Lung (tissue), 12 donors: ENCODE data around the gene VSTM2B. TPM values are rescaled to one million over a fixed set of nuclear protein-coding genes. Genes with fewer than 3 reads are reported as not detected.

Experiments used
- ATAC-seq: fragments of 200-7000 bp; cut with Tn5 transposase; one replicate; pipeline ENCODE4 v1.9.1; 2020; ENCODE audit warnings: moderate number of reproducible peaks; ENCODE audit not compliant: insufficient read depth, low FRiP score
- DNase-seq, 3 donors: peaks; one replicate each; pipeline ENCODE4 v3.0.0-alpha.2; 2013 to 2017
- H3K27ac ChIP-seq, 2 donors: one replicate each; pipeline ENCODE4 v1.5.1; 2013; ENCODE audit warnings: mild to moderate bottlenecking in 2 of 2, moderate library complexity in 2 of 2, control low read depth in 1 of 2, inconsistent platforms in 1 of 2, low read depth in 1 of 2, low read length in 1 of 2
- H3K27me3 ChIP-seq, 3 donors: one replicate each; pipeline ENCODE4 v1.5.1; 2013; ENCODE audit warnings: low read length in 2 of 3; ENCODE audit not compliant: control insufficient read depth in 3 of 3, insufficient read depth in 3 of 3
- H3K36me3 ChIP-seq, 4 donors: one replicate each; pipeline ENCODE4 v1.5.1; 2013; ENCODE audit warnings: low read length in 4 of 4, mild to moderate bottlenecking in 1 of 4, moderate library complexity in 1 of 4; ENCODE audit not compliant: control insufficient read depth in 4 of 4, insufficient read depth in 4 of 4
- H3K4me1 ChIP-seq, 5 donors: one replicate each; pipeline ENCODE4 v1.5.1; 2013; ENCODE audit warnings: low read length in 5 of 5, mild to moderate bottlenecking in 2 of 5, moderate library complexity in 1 of 5; ENCODE audit not compliant: control insufficient read depth in 5 of 5, insufficient read depth in 5 of 5
- H3K4me3 ChIP-seq: one replicate; pipeline ENCODE4 v1.5.1; 2013; ENCODE audit warnings: mild to moderate bottlenecking, control low read depth, moderate library complexity
- H3K9ac ChIP-seq, 2 donors: one replicate each; pipeline ENCODE4 v1.5.1; 2013; ENCODE audit warnings: low read length in 2 of 2, control low read depth in 1 of 2; ENCODE audit not compliant: insufficient read depth in 1 of 2
- H3K9me3 ChIP-seq, 4 donors: one replicate each; pipeline ENCODE4 v1.5.1; 2013; ENCODE audit warnings: low read length in 3 of 4, mild to moderate bottlenecking in 1 of 4, moderate library complexity in 1 of 4; ENCODE audit not compliant: control insufficient read depth in 4 of 4, insufficient read depth in 3 of 4
- CTCF ChIP-seq: IDR thresholded peaks from 2 replicates; pipeline ENCODE4 v1.5.1; 2012; ENCODE audit warnings: mild to moderate bottlenecking; ENCODE audit errors: control extremely low read depth, extremely low read depth
- WGBS, 2 donors: extraction: QIAGEN DNeasy Blood & Tissue Kit; methylation state at CpG; one replicate each; pipeline ENCODE4 v1.1.7; 2013; 5-methylcytosine and 5-hydroxymethylcytosine counted together
- polyA plus RNA-seq, 2 donors: library from polyadenylated mRNA; stranded (reverse); fragments of 200-250 nt; gene quantifications; one replicate each; pipeline ENCODE4 v1.2.1, GENCODE V29; 2013
- total RNA-seq, 2 donors: library from RNA; depleted of rRNA in 1 of 2; stranded (reverse); fragments of >200 nt in 1 of 2; gene quantifications; one replicate each; pipeline ENCODE4 v1.2.1, GENCODE V29; 2014 to 2021
- donor health status: control.
- donor health status: control.
- donor health status: Bipolar disorder and iron deficiency.
- donor health status: healthy.
- donor health status: DM: yes; HTN: yes; CAD: no.

The VSTM2B gene
- total and polyA plus RNA-seq, 4 donors = not detected

- WGBS, 2 donors = 49 to 50% methylated on average over 1 of the region's 1 CpG
- peaks cover 0 to 3% (median 0%) of the 10 kb centered on the region in 3 donors for H3K27me3 ChIP-seq
- no peak overlapping the region for H3K9ac ChIP-seq
- H3K4me3 ChIP-seq = no peak overlapping the region
- ATAC-seq (no peak), DNase-seq (no peak)
- no peaks in the 10 kb centered on the region for H3K4me1 ChIP-seq
- H3K27ac ChIP-seq = no peak overlapping the region
- no peaks in the 10 kb centered on the region for H3K36me3 ChIP-seq
- no peak for TF ChIP-seq CTCF
- peaks cover 0 to 14% (median 0%) of the 10 kb centered on the region in 4 donors for H3K9me3 ChIP-seq
These were observed 57.6 kb downstream of the VSTM2B start for GRCh38 chr19:29583196-29583999.

GRCh38 chr19:29586401-29586800 lies 60.6 kb downstream of the VSTM2B start:
- no peak for TF ChIP-seq CTCF
- DNase-seq (no peak), ATAC-seq (no peak)
- Histone ChIP-seq H3K9me3 (peaks cover 0 to 12% (median 0%) of the 10 kb centered on the region in 4 donors), H3K9ac (no peak overlapping the region), H3K4me1 (no peaks in the 10 kb centered on the region), H3K4me3 (no peak overlapping the region), H3K27ac (no peak overlapping the region), H3K36me3 (no peaks in the 10 kb centered on the region), H3K27me3 (peaks cover 0 to 3% (median 0%) of the 10 kb centered on the region in 3 donors)
- 49 to 67% methylated on average over 2 of the region's 2 CpGs for WGBS, 2 donors

- H3K9me3 ChIP-seq = peaks cover 0 to 10% (median 0%) of the 10 kb centered on the region in 4 donors
- peaks cover 0 to 6% (median 0%) of the 10 kb centered on the region in 3 donors for H3K27me3 ChIP-seq
- TF ChIP-seq CTCF = no peak
- no peak overlapping the region for H3K27ac ChIP-seq
- no peaks in the 10 kb centered on the region for H3K4me1 ChIP-seq
- H3K9ac ChIP-seq = no peak overlapping the region
- 66 to 79% methylated on average over 3 of the region's 3 CpGs for WGBS, 2 donors
- ATAC-seq (no peak), DNase-seq (no peak)
- no peaks in the 10 kb centered on the region for H3K36me3 ChIP-seq
- no peak overlapping the region for H3K4me3 ChIP-seq
These were observed 61.3 kb downstream of the VSTM2B start for GRCh38 chr19:29587059-29587458.
